Measurements from ENCODE around the gene ALB. TPM values are rescaled to one million over a fixed set of nuclear protein-coding genes. Genes with fewer than 3 reads are reported as not detected.

The ALB gene
- total RNA-seq, 4 donors from 2014 or later = 0.27 to 0.56 TPM; not detected in 2

- intact Hi-C loops (cut with DNase I) = no loop called here
- Histone ChIP-seq H3K4me1 (no peaks in the 10 kb centered on the region), H3K27me3 (no peaks in the 10 kb centered on the region), H3K9me3 (no peaks in the 10 kb centered on the region), H3K27ac (no peak overlapping the region), H3K4me3 (replicated peaks in 1 of 3) (no peak overlapping the region), H3K36me3 (no peaks in the 10 kb centered on the region)
- TF ChIP-seq POLR2A (IDR thresholded peaks at IDR 0.05) (no peak), CTCF (IDR thresholded peaks at IDR 0.05) (no peak)
- 82 to 87% methylated on average over 4 of the region's 4 CpGs for WGBS, 2 donors
- no peak for DNase-seq
These were observed 54.3 kb downstream of the ALB start for GRCh38 chr4:73458184-73459047.

- Histone ChIP-seq H3K27ac (no peak overlapping the region), H3K9me3 (no peaks in the 10 kb centered on the region), H3K27me3 (no peaks in the 10 kb centered on the region), H3K4me1 (no peaks in the 10 kb centered on the region), H3K4me3 (replicated peaks in 1 of 3) (no peak overlapping the region), H3K36me3 (no peaks in the 10 kb centered on the region)
- TF ChIP-seq POLR2A (IDR thresholded peaks at IDR 0.05) (no peak), CTCF (IDR thresholded peaks at IDR 0.05) (no peak)
- intact Hi-C loops (cut with DNase I) = no loop called here
- WGBS, 2 donors = 72 to 74% methylated on average over 3 of the region's 3 CpGs
- DNase-seq = no peak
These were observed 54.9 kb downstream of the ALB start for GRCh38 chr4:73459048-73459421.

GRCh38 chr4:73460913-73461522 is 56.9 kb downstream of the ALB start:
- TF ChIP-seq POLR2A (IDR thresholded peaks at IDR 0.05) (no peak), CTCF (IDR thresholded peaks at IDR 0.05) (no peak)
- H3K9me3 ChIP-seq = no peaks in the 10 kb centered on the region
- H3K4me1 ChIP-seq = no peaks in the 10 kb centered on the region
- no peak overlapping the region for H3K27ac ChIP-seq
- DNase-seq = no peak
- intact Hi-C loops (cut with DNase I) = no loop called here
- no peaks in the 10 kb centered on the region for H3K36me3 ChIP-seq
- H3K27me3 ChIP-seq = no peaks in the 10 kb centered on the region
- no peak overlapping the region for H3K4me3 ChIP-seq (replicated peaks in 1 of 3)
- WGBS, 2 donors = 81 to 82% methylated on average over 4 of the region's 4 CpGs

GRCh38 chr4:73468170-73468569 is 64.1 kb downstream of the ALB start:
- no peaks in the 10 kb centered on the region for H3K4me1 ChIP-seq
- no peaks in the 10 kb centered on the region for H3K27me3 ChIP-seq
- H3K4me3 ChIP-seq (replicated peaks in 1 of 3) = no peak overlapping the region
- intact Hi-C loops (cut with DNase I) = no loop called here
- TF ChIP-seq POLR2A (IDR thresholded peaks at IDR 0.05) (no peak), CTCF (IDR thresholded peaks at IDR 0.05) (no peak)
- WGBS, 2 donors = 95% methylated on average over 3 of the region's 3 CpGs
- no peak for DNase-seq
- H3K27ac ChIP-seq = no peak overlapping the region
- no peaks in the 10 kb centered on the region for H3K36me3 ChIP-seq
- H3K9me3 ChIP-seq = no peaks in the 10 kb centered on the region

- TF ChIP-seq POLR2A (IDR thresholded peaks at IDR 0.05) (no peak), CTCF (IDR thresholded peaks at IDR 0.05) (no peak)
- intact Hi-C loops (cut with DNase I) = no loop called here
These were observed 66.6 kb downstream of the ALB start for GRCh38 chr4:73470728-73471127.

More at GRCh38 chr4:73470728-73471127, 66.6 kb downstream of the ALB start:
- H3K27ac ChIP-seq = no peak overlapping the region
- no peaks in the 10 kb centered on the region for H3K27me3 ChIP-seq
- H3K36me3 ChIP-seq = no peaks in the 10 kb centered on the region
- DNase-seq = no peak
- no peak overlapping the region for H3K4me3 ChIP-seq (replicated peaks in 1 of 3)
- H3K9me3 ChIP-seq = no peaks in the 10 kb centered on the region
- H3K4me1 ChIP-seq = no peaks in the 10 kb centered on the region
- 79 to 87% methylated on average over 1 of the region's 1 CpG for WGBS, 2 donors

Measured in thyroid gland (tissue), 4 donors.